H9 (cell line): ENCODE measurements around the gene ITGA11. TPM values are rescaled to one million over a fixed set of nuclear protein-coding genes. Genes with fewer than 3 reads are reported as not detected.

ENCODE experiments used
- DNase-seq: peaks from one replicate; pipeline ENCODE4 v3.0.0-alpha.2; 2017
- H2AFZ ChIP-seq: one replicate; pipeline ENCODE4 v1.6.1; 2013; ENCODE audit warnings: mild to moderate bottlenecking, low read length, control low read depth, moderate library complexity
- H2AK5ac ChIP-seq: 2 replicates; pipeline ENCODE4 v1.6.1; 2013; ENCODE audit warnings: low read length, control low read depth, mixed read lengths; ENCODE audit not compliant: insufficient read length
- H2BK120ac ChIP-seq: one replicate; pipeline ENCODE4 v1.6.1; 2013; ENCODE audit warnings: low read depth, mild to moderate bottlenecking, low read length, control low read depth, inconsistent platforms; ENCODE audit not compliant: poor library complexity, severe bottlenecking
- H2BK12ac ChIP-seq: 2 replicates; pipeline ENCODE4 v1.6.1; 2013; ENCODE audit warnings: low read length, control low read depth, mixed read lengths, low read depth; ENCODE audit not compliant: insufficient read length
- H2BK15ac ChIP-seq: 2 replicates; pipeline ENCODE4 v1.6.1; 2013; ENCODE audit warnings: low read depth, low read length, control low read depth
- H2BK20ac ChIP-seq: one replicate; pipeline ENCODE4 v1.6.1; 2013; ENCODE audit warnings: low read depth, mild to moderate bottlenecking, low read length, control low read depth, inconsistent platforms; ENCODE audit not compliant: poor library complexity, severe bottlenecking
- H2BK5ac ChIP-seq: 2 replicates; pipeline ENCODE4 v1.6.1; 2013; ENCODE audit warnings: low read length, control low read depth, mixed read lengths; ENCODE audit not compliant: insufficient read length
- H3K14ac ChIP-seq: 2 replicates; pipeline ENCODE4 v1.6.1; 2013; ENCODE audit warnings: low read length, control low read depth; ENCODE audit not compliant: insufficient read depth
- H3K18ac ChIP-seq: 2 replicates; pipeline ENCODE4 v1.6.1; 2013; ENCODE audit warnings: low read depth, mild to moderate bottlenecking, mixed read lengths, low read length, control low read depth; ENCODE audit not compliant: insufficient read length
- H3K23ac ChIP-seq: 2 replicates; pipeline ENCODE4 v1.6.1; 2013; ENCODE audit warnings: low read length, control low read depth, mixed read lengths, low read depth; ENCODE audit not compliant: insufficient read length
- H3K23me2 ChIP-seq: 2 replicates; pipeline ENCODE4 v1.6.1; 2013; ENCODE audit warnings: low read depth, mild to moderate bottlenecking, mixed read lengths, low read length, control low read depth; ENCODE audit not compliant: insufficient read length, poor library complexity, severe bottlenecking
- H3K27ac ChIP-seq: 2 replicates; pipeline ENCODE4 v1.5.1; 2013; ENCODE audit warnings: low read length, control low read depth, mixed read lengths, low read depth; ENCODE audit not compliant: insufficient read length
- H3K27me3 ChIP-seq: 2 replicates; pipeline ENCODE4 v1.6.1; 2013; ENCODE audit warnings: low read length, control low read depth, inconsistent platforms; ENCODE audit not compliant: insufficient read depth
- H3K4ac ChIP-seq: 2 replicates; pipeline ENCODE4 v1.6.1; 2013; ENCODE audit warnings: low read depth, mild to moderate bottlenecking, control low read depth, inconsistent platforms, low read length, moderate library complexity
- H3K4me1 ChIP-seq: 2 replicates; pipeline ENCODE4 v1.6.1; 2013; ENCODE audit warnings: low read length, control low read depth, inconsistent platforms; ENCODE audit not compliant: insufficient read depth
- H3K4me2 ChIP-seq: 2 replicates; pipeline ENCODE4 v1.6.1; 2013; ENCODE audit warnings: low read length, control low read depth, mixed read lengths; ENCODE audit not compliant: insufficient read length, insufficient read depth
- H3K56ac ChIP-seq: 2 replicates; pipeline ENCODE4 v1.6.1; 2013; ENCODE audit warnings: low read depth, mild to moderate bottlenecking, mixed read lengths, low read length, control low read depth; ENCODE audit not compliant: insufficient read length
- H3K79me1 ChIP-seq: 2 replicates; pipeline ENCODE4 v1.6.1; 2013; ENCODE audit warnings: low read depth, mild to moderate bottlenecking, moderate library complexity, low read length, control low read depth, inconsistent platforms; ENCODE audit not compliant: insufficient read depth, poor library complexity, severe bottlenecking
- H3K79me2 ChIP-seq: 2 replicates; pipeline ENCODE4 v1.6.1; 2013; ENCODE audit warnings: low read length, control low read depth, inconsistent platforms; ENCODE audit not compliant: insufficient read depth
- H3K9ac ChIP-seq: 2 replicates; pipeline ENCODE4 v1.6.1; 2013; ENCODE audit warnings: low read length, control low read depth, mixed read lengths; ENCODE audit not compliant: insufficient read length; ENCODE audit errors: extremely low read depth
- H3K9me3 ChIP-seq: one replicate; pipeline ENCODE4 v1.6.1; 2013; ENCODE audit warnings: low read depth, low read length, inconsistent platforms; ENCODE audit not compliant: control insufficient read depth
- H3T11ph ChIP-seq: one replicate; pipeline ENCODE4 v1.6.1; 2013; ENCODE audit warnings: mild to moderate bottlenecking, low read length, control low read depth, inconsistent platforms
- H4K20me1 ChIP-seq: one replicate; pipeline ENCODE4 v1.6.1; 2013; ENCODE audit not compliant: control insufficient read depth, insufficient read length, insufficient read depth
- H4K5ac ChIP-seq: 2 replicates; pipeline ENCODE4 v1.6.1; 2013; ENCODE audit warnings: low read depth, mild to moderate bottlenecking, mixed read lengths, low read length, control low read depth; ENCODE audit not compliant: insufficient read length
- H4K8ac ChIP-seq: replicated peaks from 2 replicates; pipeline ENCODE4 v1.6.1; 2013; ENCODE audit warnings: low read length, control low read depth, mixed read lengths, low read depth; ENCODE audit not compliant: insufficient read length
- H4K91ac ChIP-seq: 2 replicates; pipeline ENCODE4 v1.6.1; 2013; ENCODE audit warnings: low read depth, mild to moderate bottlenecking, moderate library complexity, mixed read lengths, low read length, control low read depth; ENCODE audit not compliant: insufficient read length
- H3K27ac Mint-ChIP-seq, 3 experiments: 2 replicates in 2 of 3; 3 replicates in 1 of 3; pipeline ENCODE4 v1.8.0; 2020 to 2021; ENCODE audit warnings: mixed read lengths in 3 of 3, mild to moderate bottlenecking in 1 of 3, moderate library complexity in 1 of 3
- H3K27me3 Mint-ChIP-seq: 2 replicates; pipeline ENCODE4 v1.8.0; 2021; ENCODE audit warnings: low read depth, mild to moderate bottlenecking, moderate library complexity, mixed read lengths
- H3K36me3 Mint-ChIP-seq, 3 experiments: 2 replicates in 2 of 3; 3 replicates in 1 of 3; pipeline ENCODE4 v1.8.0; 2020 to 2021; ENCODE audit warnings: low read depth in 3 of 3, mixed read lengths in 3 of 3; ENCODE audit not compliant: insufficient read depth in 1 of 3
- H3K4me1 Mint-ChIP-seq, 2 experiments: 2 replicates each; pipeline ENCODE4 v1.8.0; 2020; ENCODE audit warnings: mixed read lengths in 2 of 2
- H3K4me3 Mint-ChIP-seq, 2 experiments: 2 replicates in 1 of 2; 3 replicates in 1 of 2; pipeline ENCODE4 v1.8.0; 2020 to 2021; ENCODE audit warnings: mild to moderate bottlenecking in 2 of 2, mixed read lengths in 2 of 2, moderate library complexity in 1 of 2
- H3K9me3 Mint-ChIP-seq, 2 experiments: 2 replicates in 1 of 2; 3 replicates in 1 of 2; pipeline ENCODE4 v1.8.0; 2020; ENCODE audit warnings: mild to moderate bottlenecking in 2 of 2, mixed read lengths in 2 of 2, moderate library complexity in 1 of 2
- CTCF ChIP-seq: fragments of 200-600 bp; sonication (generic); conservative IDR thresholded peaks from 3 replicates; pipeline ENCODE4 v1.8.0; 2021; ENCODE audit warnings: antibody characterized with exemption, mild to moderate bottlenecking
- WGBS: extraction: QIAGEN DNeasy Blood & Tissue Kit; methylation state at CpG from one replicate; pipeline ENCODE4 v1.1.7; 2013; ENCODE audit warnings: missing lambda C conversion rate, low lambda C conversion rate, mixed read lengths; ENCODE audit not compliant: insufficient read length; ENCODE audit errors: extremely low coverage; 5-methylcytosine and 5-hydroxymethylcytosine counted together
- total RNA-seq: library from RNA; stranded (reverse); gene quantifications from 2 replicates; pipeline ENCODE4 v1.2.1, GENCODE V29; 2021

Gene ITGA11
- total RNA-seq, 1 experiment from 2014 or later = 0.07 TPM

- Histone ChIP-seq H2BK20ac (no peak overlapping the region), H3K4me1 (peaks cover 5% of the 10 kb centered on the region; the same call in 1 of the 2 replicates), H3K79me2 (no peaks in the 10 kb centered on the region), H3K14ac (no peak overlapping the region; the same call in 1 of the 2 replicates), H4K91ac (no peak overlapping the region), H3K23ac (no peak overlapping the region), H2AFZ (no peak overlapping the region), H2BK15ac (no peak overlapping the region), H2BK12ac (no peak overlapping the region), H3K9me3 (no peaks in the 10 kb centered on the region), H3K18ac (no peak overlapping the region), H3K27ac (no peak overlapping the region), H2AK5ac (no peak overlapping the region), H2BK120ac (no peak overlapping the region), H3K9ac (no peak overlapping the region), H3K23me2 (no peaks in the 10 kb centered on the region), H3K4me2 (no peak overlapping the region), H4K5ac (no peak overlapping the region), H4K20me1 (no peaks in the 10 kb centered on the region), H3T11ph (no peak overlapping the region), H3K79me1 (no peaks in the 10 kb centered on the region), H3K4ac (no peak overlapping the region), H2BK5ac (no peak overlapping the region), H3K27me3 (no peaks in the 10 kb centered on the region), H4K8ac (no peak overlapping the region), H3K56ac (no peak overlapping the region)
- no peak; the same call in 2 of the 3 replicates for TF ChIP-seq CTCF
- Mint-ChIP-seq H3K27ac (no peak overlapping the region; a peak in 2 of 7 replicates), H3K27me3 (peaks cover 15% of the 10 kb centered on the region), H3K4me3 (no peak overlapping the region), H3K9me3 (no peaks in the 10 kb centered on the region; a peak in 1 of 5 replicates), H3K4me1 (peaks cover 32 to 52% of the 10 kb centered on the region in 2 experiments), H3K36me3 (no peaks in the 10 kb centered on the region)
- WGBS = no CpG with 5 or more reads among the region's 9 CpGs
- no peak for DNase-seq
Observed at GRCh38 chr15:68334661-68335124, 97.3 kb downstream of the ITGA11 start.
